Vagina (tissue), 2 donors: ENCODE measurements around the gene RPS17. TPM values are rescaled to one million over a fixed set of nuclear protein-coding genes. Genes with fewer than 3 reads are reported as not detected.

Experiments
- DNase-seq, 2 donors: peaks; one replicate each; pipeline ENCODE4 v3.0.0-alpha.2; 2017; ENCODE audit errors: extremely low spot score in 2 of 2
- H3K27ac ChIP-seq: fragments of 200-600 bp; sonication (generic); one replicate; pipeline ENCODE4 v1.5.1; 2019
- H3K27me3 ChIP-seq: fragments of 200-600 bp; sonication (generic); one replicate; pipeline ENCODE4 v1.5.1; 2019
- H3K36me3 ChIP-seq, 2 donors: fragments of 200-600 bp; sonication (generic); one replicate each; pipeline ENCODE4 v1.5.1; 2017 to 2019
- H3K4me1 ChIP-seq: fragments of 200-600 bp; sonication (generic); one replicate; pipeline ENCODE4 v1.5.1; 2019
- H3K4me3 ChIP-seq, 2 donors: fragments of 200-600 bp; sonication (generic); 1 replicate in 1 of 2; 2 replicates in 1 of 2; pipeline ENCODE4 v1.5.1; 2016 to 2019
- H3K9me3 ChIP-seq: fragments of 200-600 bp; sonication (generic); one replicate; pipeline ENCODE4 v1.5.1; 2019
- CTCF ChIP-seq, 3 experiments: fragments of 450-650 bp in 2 of 3; fragments of 200-600 bp in 1 of 3; sonication (generic) in 1 of 3; IDR thresholded peaks; one replicate each; pipeline ENCODE4 v1.5.1; 2017 to 2019; ENCODE audit warnings: antibody characterized with exemption in 3 of 3, mild to moderate bottlenecking in 2 of 3, moderate library complexity in 2 of 3
- POLR2A ChIP-seq, 2 donors: fragments of 450-650 bp; IDR thresholded peaks; one replicate each; pipeline ENCODE4 v1.6.1; 2017; ENCODE audit warnings: antibody characterized with exemption in 2 of 2, mild to moderate bottlenecking in 2 of 2, moderate library complexity in 2 of 2
- POLR2AphosphoS5 ChIP-seq, 2 donors: sonication (generic); formaldehyde crosslinking; IDR thresholded peaks; one replicate each; pipeline ENCODE4 v1.9.0; 2017; ENCODE audit warnings: antibody characterized with exemption in 2 of 2, mild to moderate bottlenecking in 2 of 2, low read depth in 1 of 2; ENCODE audit not compliant: insufficient read depth in 1 of 2
- intact Hi-C: fragments of 100-400 bp; cut with DNase I; formaldehyde crosslinking; loops from one replicate; pipeline ENCODE4 v1.15.1; 2023
- total RNA-seq: library from RNA; depleted of rRNA; stranded (reverse); fragments of >200 nt; gene quantifications from one replicate; pipeline ENCODE4 v1.2.3, GENCODE V29; 2016

Gene RPS17
- total RNA-seq, 1 donor from 2014 or later = 1,829 TPM

- intact Hi-C loops = no loop called here
- no peaks in the 10 kb centered on the region for H3K27me3 ChIP-seq
- no peaks in the 10 kb centered on the region for H3K36me3 ChIP-seq
- H3K4me1 ChIP-seq = peaks cover 31% of the 10 kb centered on the region
- H3K9me3 ChIP-seq = no peaks in the 10 kb centered on the region
- no peak overlapping the region for H3K27ac ChIP-seq
- TF ChIP-seq POLR2AphosphoS5 (IDR thresholded peaks at IDR 0.05; ENCODE audit: insufficient read depth in 1 of 2, low read depth in 1 of 2) = no peak
- DNase-seq = no peak
- no peak overlapping the region for H3K4me3 ChIP-seq
Measured at GRCh38 chr15:82572986-82573385, 32.7 kb upstream of the RPS17 start.

GRCh38 chr15:82572311-82572710 is 32.1 kb upstream of the RPS17 start:
- H3K9me3 ChIP-seq = no peaks in the 10 kb centered on the region
- no peak for DNase-seq
- intact Hi-C loops = no loop called here
- H3K36me3 ChIP-seq = no peaks in the 10 kb centered on the region
- peak overlapping the region; percentile 39 to 42 for H3K4me3 ChIP-seq
- peaks cover 31% of the 10 kb centered on the region for H3K4me1 ChIP-seq
- H3K27ac ChIP-seq = peak overlapping the region; percentile 74
- no peaks in the 10 kb centered on the region for H3K27me3 ChIP-seq
- TF ChIP-seq POLR2A (IDR thresholded peaks at IDR 0.05) (no peak), CTCF (IDR thresholded peaks at IDR 0.05) (no peak), POLR2AphosphoS5 (IDR thresholded peaks at IDR 0.05; ENCODE audit: insufficient read depth in 1 of 2, low read depth in 1 of 2) (no peak)

- Histone ChIP-seq H3K4me1 (peaks cover 31% of the 10 kb centered on the region), H3K27me3 (no peaks in the 10 kb centered on the region), H3K4me3 (peak overlapping the region; percentile 39 to 42), H3K27ac (peak overlapping the region; percentile 74), H3K36me3 (no peaks in the 10 kb centered on the region), H3K9me3 (no peaks in the 10 kb centered on the region)
- peak in 1 of 2 donors; percentile 93 for DNase-seq
- intact Hi-C loops = no loop called here
- TF ChIP-seq POLR2A (IDR thresholded peaks at IDR 0.05) = peak in 1 of 2 donors; percentile 21
- TF ChIP-seq POLR2AphosphoS5 (IDR thresholded peaks at IDR 0.05; ENCODE audit: insufficient read depth in 1 of 2, low read depth in 1 of 2) = peak; percentile 62 to 89
- no peak for TF ChIP-seq CTCF (IDR thresholded peaks at IDR 0.05)
Measured at GRCh38 chr15:82571722-82572222, 31.5 kb upstream of the RPS17 start.

GRCh38 chr15:82570721-82571508 is 30.7 kb upstream of the RPS17 start:
- Histone ChIP-seq H3K4me1 (peaks cover 31% of the 10 kb centered on the region), H3K27me3 (no peaks in the 10 kb centered on the region), H3K9me3 (no peaks in the 10 kb centered on the region), H3K4me3 (peak overlapping the region; percentile 39 to 42), H3K36me3 (no peaks in the 10 kb centered on the region), H3K27ac (peak overlapping the region; percentile 74)
- TF ChIP-seq CTCF (IDR thresholded peaks at IDR 0.05) (no peak), POLR2A (IDR thresholded peaks at IDR 0.05) (no peak), POLR2AphosphoS5 (IDR thresholded peaks at IDR 0.05; ENCODE audit: insufficient read depth in 1 of 2, low read depth in 1 of 2) (no peak)
- DNase-seq = peak in 1 of 2 donors; percentile 34
- intact Hi-C loops = no loop called here

- no peak for TF ChIP-seq POLR2A (IDR thresholded peaks at IDR 0.05)
- no peak for TF ChIP-seq CTCF (IDR thresholded peaks at IDR 0.05)
- TF ChIP-seq POLR2AphosphoS5 (IDR thresholded peaks at IDR 0.05; ENCODE audit: insufficient read depth in 1 of 2, low read depth in 1 of 2) = no peak
- intact Hi-C loops = no loop called here
- no peaks in the 10 kb centered on the region for H3K27me3 ChIP-seq
Measured at GRCh38 chr15:82569834-82570233, 29.6 kb upstream of the RPS17 start.

More at GRCh38 chr15:82569834-82570233, 29.6 kb upstream of the RPS17 start:
- peak; percentile 16 to 42 for DNase-seq
- H3K4me3 ChIP-seq = no peak overlapping the region
- H3K27ac ChIP-seq = no peak overlapping the region
- no peaks in the 10 kb centered on the region for H3K36me3 ChIP-seq
- H3K9me3 ChIP-seq = no peaks in the 10 kb centered on the region
- peaks cover 31% of the 10 kb centered on the region for H3K4me1 ChIP-seq
